HEK293 (cell line): ENCODE data around the gene PITRM1.

Experiments used
- HOXA7 ChIP-seq: sonication (generic); formaldehyde crosslinking; IDR thresholded peaks from 2 replicates; pipeline ENCODE4 v1.8.1; 2022; ENCODE audit warnings: missing genetic modification reagents, borderline replicate concordance
- TCF7L2 ChIP-seq: IDR thresholded peaks from 2 replicates; pipeline ENCODE4 v1.6.1; 2011; ENCODE audit warnings: low read depth, mild to moderate bottlenecking, inconsistent platforms, low read length, moderate library complexity, borderline replicate concordance
- ZNF121 ChIP-seq: fragments of 450-650 bp; formaldehyde crosslinking; IDR thresholded peaks from 2 replicates; pipeline ENCODE4 v1.5.1; 2016; ENCODE audit warnings: missing biosample characterization, missing genetic modification characterization
- ZNF335 ChIP-seq: fragments of 450-650 bp; formaldehyde crosslinking; conservative IDR thresholded peaks from 2 replicates; pipeline ENCODE4 v1.5.1; 2016; ENCODE audit warnings: missing biosample characterization, missing genetic modification characterization
- ZNF558 ChIP-seq: fragments of 450-650 bp; formaldehyde crosslinking; IDR thresholded peaks from 2 replicates; pipeline ENCODE4 v1.5.1; 2016; ENCODE audit warnings: missing biosample characterization, missing genetic modification characterization
- ZNF596 ChIP-seq: fragments of 450-650 bp; IDR thresholded peaks from 2 replicates; pipeline ENCODE4 v1.5.0; 2018; ENCODE audit warnings: missing biosample characterization, mild to moderate bottlenecking, missing genetic modification characterization, moderate library complexity
- TF ChIP-seq, protein P1 (sequence below): fragments of 450-650 bp; formaldehyde crosslinking; conservative IDR thresholded peaks from 2 replicates; pipeline ENCODE4 v1.5.1; 2016; ENCODE audit warnings: low read depth, missing biosample characterization, missing genetic modification characterization
- TF ChIP-seq, protein P2 (sequence below): fragments of 450-650 bp; formaldehyde crosslinking; IDR thresholded peaks from 2 replicates; pipeline ENCODE4 v1.5.1; 2016; ENCODE audit warnings: missing biosample characterization, missing genetic modification characterization
- TF ChIP-seq, protein P3 (sequence below): fragments of 450-650 bp; formaldehyde crosslinking; IDR thresholded peaks from 2 replicates; pipeline ENCODE4 v1.5.1; 2016; ENCODE audit warnings: missing biosample characterization, missing genetic modification characterization
- TF ChIP-seq, protein P4 (sequence below): fragments of 450-650 bp; formaldehyde crosslinking; IDR thresholded peaks from 2 replicates; pipeline ENCODE4 v1.5.1; 2017; ENCODE audit warnings: missing biosample characterization, missing genetic modification characterization
- TF ChIP-seq, protein P5 (sequence below): fragments of 450-650 bp; formaldehyde crosslinking; IDR thresholded peaks from 2 replicates; pipeline ENCODE4 v1.5.1; 2016; ENCODE audit warnings: missing biosample characterization, missing genetic modification characterization

DNA sequence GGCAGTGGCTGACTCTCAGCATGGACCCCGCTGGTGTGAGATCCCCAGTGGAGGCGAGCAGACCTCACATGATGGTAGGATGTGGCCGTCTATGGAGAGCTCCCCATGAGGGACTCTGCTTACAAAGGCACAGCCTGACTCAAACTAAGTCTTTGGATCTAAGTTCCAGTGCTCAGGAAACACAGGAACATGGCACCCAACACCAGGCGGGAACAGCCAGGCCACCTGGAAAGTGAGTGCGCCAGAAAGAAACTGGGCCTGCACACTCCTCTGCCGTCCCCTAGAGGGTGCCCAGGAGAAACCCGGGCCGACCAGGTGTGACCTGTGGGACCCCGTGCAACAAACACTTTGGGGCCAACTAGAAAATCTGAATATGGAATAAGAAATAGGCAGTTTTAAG lies 10.0 kb downstream of the PITRM1 start:
- no peak for TF ChIP-seq TCF7L2
- TF ChIP-seq, protein P1, sequence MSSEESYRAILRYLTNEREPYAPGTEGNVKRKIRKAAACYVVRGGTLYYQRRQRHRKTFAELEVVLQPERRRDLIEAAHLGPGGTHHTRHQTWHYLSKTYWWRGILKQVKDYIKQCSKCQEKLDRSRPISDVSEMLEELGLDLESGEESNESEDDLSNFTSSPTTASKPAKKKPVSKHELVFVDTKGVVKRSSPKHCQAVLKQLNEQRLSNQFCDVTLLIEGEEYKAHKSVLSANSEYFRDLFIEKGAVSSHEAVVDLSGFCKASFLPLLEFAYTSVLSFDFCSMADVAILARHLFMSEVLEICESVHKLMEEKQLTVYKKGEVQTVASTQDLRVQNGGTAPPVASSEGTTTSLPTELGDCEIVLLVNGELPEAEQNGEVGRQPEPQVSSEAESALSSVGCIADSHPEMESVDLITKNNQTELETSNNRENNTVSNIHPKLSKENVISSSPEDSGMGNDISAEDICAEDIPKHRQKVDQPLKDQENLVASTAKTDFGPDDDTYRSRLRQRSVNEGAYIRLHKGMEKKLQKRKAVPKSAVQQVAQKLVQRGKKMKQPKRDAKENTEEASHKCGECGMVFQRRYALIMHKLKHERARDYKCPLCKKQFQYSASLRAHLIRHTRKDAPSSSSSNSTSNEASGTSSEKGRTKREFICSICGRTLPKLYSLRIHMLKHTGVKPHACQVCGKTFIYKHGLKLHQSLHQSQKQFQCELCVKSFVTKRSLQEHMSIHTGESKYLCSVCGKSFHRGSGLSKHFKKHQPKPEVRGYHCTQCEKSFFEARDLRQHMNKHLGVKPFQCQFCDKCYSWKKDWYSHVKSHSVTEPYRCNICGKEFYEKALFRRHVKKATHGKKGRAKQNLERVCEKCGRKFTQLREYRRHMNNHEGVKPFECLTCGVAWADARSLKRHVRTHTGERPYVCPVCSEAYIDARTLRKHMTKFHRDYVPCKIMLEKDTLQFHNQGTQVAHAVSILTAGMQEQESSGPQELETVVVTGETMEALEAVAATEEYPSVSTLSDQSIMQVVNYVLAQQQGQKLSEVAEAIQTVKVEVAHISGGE (tag by site-specific recombination): no peak
- TF ChIP-seq ZNF335 (tag by site-specific recombination): no peak
- no peak for TF ChIP-seq ZNF121 (tag by site-specific recombination)
- TF ChIP-seq ZNF596: no peak
- TF ChIP-seq, protein P2, sequence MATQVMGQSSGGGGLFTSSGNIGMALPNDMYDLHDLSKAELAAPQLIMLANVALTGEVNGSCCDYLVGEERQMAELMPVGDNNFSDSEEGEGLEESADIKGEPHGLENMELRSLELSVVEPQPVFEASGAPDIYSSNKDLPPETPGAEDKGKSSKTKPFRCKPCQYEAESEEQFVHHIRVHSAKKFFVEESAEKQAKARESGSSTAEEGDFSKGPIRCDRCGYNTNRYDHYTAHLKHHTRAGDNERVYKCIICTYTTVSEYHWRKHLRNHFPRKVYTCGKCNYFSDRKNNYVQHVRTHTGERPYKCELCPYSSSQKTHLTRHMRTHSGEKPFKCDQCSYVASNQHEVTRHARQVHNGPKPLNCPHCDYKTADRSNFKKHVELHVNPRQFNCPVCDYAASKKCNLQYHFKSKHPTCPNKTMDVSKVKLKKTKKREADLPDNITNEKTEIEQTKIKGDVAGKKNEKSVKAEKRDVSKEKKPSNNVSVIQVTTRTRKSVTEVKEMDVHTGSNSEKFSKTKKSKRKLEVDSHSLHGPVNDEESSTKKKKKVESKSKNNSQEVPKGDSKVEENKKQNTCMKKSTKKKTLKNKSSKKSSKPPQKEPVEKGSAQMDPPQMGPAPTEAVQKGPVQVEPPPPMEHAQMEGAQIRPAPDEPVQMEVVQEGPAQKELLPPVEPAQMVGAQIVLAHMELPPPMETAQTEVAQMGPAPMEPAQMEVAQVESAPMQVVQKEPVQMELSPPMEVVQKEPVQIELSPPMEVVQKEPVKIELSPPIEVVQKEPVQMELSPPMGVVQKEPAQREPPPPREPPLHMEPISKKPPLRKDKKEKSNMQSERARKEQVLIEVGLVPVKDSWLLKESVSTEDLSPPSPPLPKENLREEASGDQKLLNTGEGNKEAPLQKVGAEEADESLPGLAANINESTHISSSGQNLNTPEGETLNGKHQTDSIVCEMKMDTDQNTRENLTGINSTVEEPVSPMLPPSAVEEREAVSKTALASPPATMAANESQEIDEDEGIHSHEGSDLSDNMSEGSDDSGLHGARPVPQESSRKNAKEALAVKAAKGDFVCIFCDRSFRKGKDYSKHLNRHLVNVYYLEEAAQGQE (tag by site-specific recombination): no peak
- TF ChIP-seq, protein P3, sequence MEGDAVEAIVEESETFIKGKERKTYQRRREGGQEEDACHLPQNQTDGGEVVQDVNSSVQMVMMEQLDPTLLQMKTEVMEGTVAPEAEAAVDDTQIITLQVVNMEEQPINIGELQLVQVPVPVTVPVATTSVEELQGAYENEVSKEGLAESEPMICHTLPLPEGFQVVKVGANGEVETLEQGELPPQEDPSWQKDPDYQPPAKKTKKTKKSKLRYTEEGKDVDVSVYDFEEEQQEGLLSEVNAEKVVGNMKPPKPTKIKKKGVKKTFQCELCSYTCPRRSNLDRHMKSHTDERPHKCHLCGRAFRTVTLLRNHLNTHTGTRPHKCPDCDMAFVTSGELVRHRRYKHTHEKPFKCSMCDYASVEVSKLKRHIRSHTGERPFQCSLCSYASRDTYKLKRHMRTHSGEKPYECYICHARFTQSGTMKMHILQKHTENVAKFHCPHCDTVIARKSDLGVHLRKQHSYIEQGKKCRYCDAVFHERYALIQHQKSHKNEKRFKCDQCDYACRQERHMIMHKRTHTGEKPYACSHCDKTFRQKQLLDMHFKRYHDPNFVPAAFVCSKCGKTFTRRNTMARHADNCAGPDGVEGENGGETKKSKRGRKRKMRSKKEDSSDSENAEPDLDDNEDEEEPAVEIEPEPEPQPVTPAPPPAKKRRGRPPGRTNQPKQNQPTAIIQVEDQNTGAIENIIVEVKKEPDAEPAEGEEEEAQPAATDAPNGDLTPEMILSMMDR: no peak
- no peak for TF ChIP-seq ZNF558 (tag by site-specific recombination)
- TF ChIP-seq, protein P4, sequence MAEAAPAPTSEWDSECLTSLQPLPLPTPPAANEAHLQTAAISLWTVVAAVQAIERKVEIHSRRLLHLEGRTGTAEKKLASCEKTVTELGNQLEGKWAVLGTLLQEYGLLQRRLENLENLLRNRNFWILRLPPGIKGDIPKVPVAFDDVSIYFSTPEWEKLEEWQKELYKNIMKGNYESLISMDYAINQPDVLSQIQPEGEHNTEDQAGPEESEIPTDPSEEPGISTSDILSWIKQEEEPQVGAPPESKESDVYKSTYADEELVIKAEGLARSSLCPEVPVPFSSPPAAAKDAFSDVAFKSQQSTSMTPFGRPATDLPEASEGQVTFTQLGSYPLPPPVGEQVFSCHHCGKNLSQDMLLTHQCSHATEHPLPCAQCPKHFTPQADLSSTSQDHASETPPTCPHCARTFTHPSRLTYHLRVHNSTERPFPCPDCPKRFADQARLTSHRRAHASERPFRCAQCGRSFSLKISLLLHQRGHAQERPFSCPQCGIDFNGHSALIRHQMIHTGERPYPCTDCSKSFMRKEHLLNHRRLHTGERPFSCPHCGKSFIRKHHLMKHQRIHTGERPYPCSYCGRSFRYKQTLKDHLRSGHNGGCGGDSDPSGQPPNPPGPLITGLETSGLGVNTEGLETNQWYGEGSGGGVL: no peak
- TF ChIP-seq, protein P5, sequence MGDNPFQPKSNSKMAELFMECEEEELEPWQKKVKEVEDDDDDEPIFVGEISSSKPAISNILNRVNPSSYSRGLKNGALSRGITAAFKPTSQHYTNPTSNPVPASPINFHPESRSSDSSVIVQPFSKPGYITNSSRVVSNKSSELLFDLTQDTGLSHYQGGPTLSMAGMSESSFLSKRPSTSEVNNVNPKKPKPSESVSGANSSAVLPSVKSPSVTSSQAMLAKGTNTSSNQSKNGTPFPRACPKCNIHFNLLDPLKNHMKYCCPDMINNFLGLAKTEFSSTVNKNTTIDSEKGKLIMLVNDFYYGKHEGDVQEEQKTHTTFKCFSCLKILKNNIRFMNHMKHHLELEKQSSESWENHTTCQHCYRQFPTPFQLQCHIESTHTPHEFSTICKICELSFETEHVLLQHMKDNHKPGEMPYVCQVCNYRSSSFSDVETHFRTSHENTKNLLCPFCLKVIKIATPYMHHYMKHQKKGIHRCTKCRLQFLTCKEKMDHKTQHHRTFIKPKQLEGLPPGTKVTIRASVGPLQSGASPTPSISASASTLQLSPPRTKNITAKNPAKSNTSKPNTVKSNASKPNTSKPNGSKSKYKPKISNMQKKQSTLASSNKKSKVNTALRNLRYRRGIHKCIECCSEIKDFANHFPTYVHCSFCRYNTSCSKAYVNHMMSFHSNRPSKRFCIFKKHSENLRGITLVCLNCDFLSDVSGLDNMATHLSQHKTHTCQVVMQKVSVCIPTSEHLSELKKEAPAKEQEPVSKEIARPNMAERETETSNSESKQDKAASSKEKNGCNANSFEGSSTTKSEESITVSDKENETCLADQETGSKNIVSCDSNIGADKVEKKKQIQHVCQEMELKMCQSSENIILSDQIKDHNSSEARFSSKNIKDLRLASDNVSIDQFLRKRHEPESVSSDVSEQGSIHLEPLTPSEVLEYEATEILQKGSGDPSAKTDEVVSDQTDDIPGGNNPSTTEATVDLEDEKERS (tag by site-specific recombination): no peak
- TF ChIP-seq HOXA7 (CRISPR knock-in tag): no peak
